SK-N-SH (cell line): ENCODE results near the gene CBFB. TPM values are rescaled to one million over a fixed set of nuclear protein-coding genes. Genes with fewer than 3 reads are reported as not detected.

Source experiments
- CTCF ChIA-PET: fragments of 300-600, 350-600 bp; formaldehyde crosslinking; extraction: SDS; loops from one replicate; lab custom pipeline; 2021; lab: Yijun Ruan, JAX
- POLR2A ChIA-PET: fragments of 350-600 bp; sonication (Branson Sonifier 250); formaldehyde crosslinking; extraction: SDS; loops from one replicate; lab custom pipeline; 2020; ENCODE audit warnings: antibody characterized with exemption, inconsistent platforms; lab: Yijun Ruan, JAX
- DNase-seq: peaks from one replicate; pipeline ENCODE4 v3.0.0; 2012
- H2AFZ ChIP-seq: fragments of 200-600 bp; sonication (generic); 2 replicates; pipeline ENCODE4 v1.8.1; 2016; ENCODE audit warnings: antibody characterized with exemption, mild to moderate bottlenecking, low read depth
- H3F3A ChIP-seq: fragments of 200-600 bp; sonication (generic); replicated peaks from 2 replicates; pipeline ENCODE3; 2016; ENCODE audit warnings: antibody characterized with exemption, mild to moderate bottlenecking; ENCODE audit not compliant: insufficient read depth
- H3K27ac ChIP-seq, 2 experiments: fragments of 200-500 bp in 1 of 2; fragments of 200-600 bp in 1 of 2; sonication (Bioruptor generic) in 1 of 2; sonication (generic), shearing (Covaris generic) in 1 of 2; 2 replicates each; pipeline versions ENCODE4 v1.5.1 to v1.6.1; 2014 to 2016; ENCODE audit warnings: low read depth in 2 of 2, inconsistent platforms in 1 of 2, low read length in 1 of 2, mild to moderate bottlenecking in 1 of 2, mixed read lengths in 1 of 2
- H3K27me3 ChIP-seq: fragments of 200-600 bp; sonication (generic), shearing (Covaris generic); 2 replicates; pipeline ENCODE4 v1.6.1; 2016; ENCODE audit warnings: mixed run types; ENCODE audit not compliant: insufficient read depth
- H3K36me3 ChIP-seq, 2 experiments: fragments of 200-500 bp in 1 of 2; fragments of 200-600 bp in 1 of 2; sonication (Bioruptor generic) in 1 of 2; sonication (generic) in 1 of 2; replicated peaks in 1 of 2; 2 replicates each; pipeline versions ENCODE3 to v1.5.1; 2014 to 2016; ENCODE audit warnings: low read length in 1 of 2, mild to moderate bottlenecking in 1 of 2; ENCODE audit not compliant: insufficient read depth in 2 of 2, control insufficient read depth in 1 of 2
- H3K4me1 ChIP-seq, 2 experiments: fragments of 200-500 bp in 1 of 2; fragments of 200-600 bp in 1 of 2; sonication (Bioruptor generic) in 1 of 2; sonication (generic), shearing (Covaris generic) in 1 of 2; 2 replicates each; pipeline versions ENCODE4 v1.5.1 to v1.6.1; 2014 to 2016; ENCODE audit warnings: low read depth in 1 of 2, low read length in 1 of 2, mixed run types in 1 of 2; ENCODE audit not compliant: insufficient read depth in 2 of 2, control insufficient read depth in 1 of 2
- H3K4me2 ChIP-seq: fragments of 200-600 bp; sonication (generic), shearing (Covaris generic); 2 replicates; pipeline ENCODE4 v1.6.1; 2017; ENCODE audit warnings: mixed run types
- H3K4me3 ChIP-seq, 2 experiments: fragments of 200-500 bp in 1 of 2; fragments of 200-600 bp in 1 of 2; sonication (Bioruptor generic) in 1 of 2; sonication (generic), shearing (Covaris generic) in 1 of 2; 2 replicates each; pipeline versions ENCODE4 v1.5.1 to v1.8.1; 2014 to 2016; ENCODE audit warnings: low read depth in 2 of 2, inconsistent platforms in 1 of 2, low read length in 1 of 2, mild to moderate bottlenecking in 1 of 2, mixed read lengths in 1 of 2, moderate library complexity in 1 of 2
- H3K79me2 ChIP-seq: fragments of 200-600 bp; sonication (generic); 2 replicates; pipeline ENCODE4 v1.8.1; 2017; ENCODE audit warnings: mild to moderate bottlenecking; ENCODE audit not compliant: insufficient read depth
- H3K9ac ChIP-seq: fragments of 200-600 bp; sonication (generic); 2 replicates; pipeline ENCODE4 v1.6.1; 2017; ENCODE audit warnings: mixed run types
- H3K9me2 ChIP-seq: fragments of 200-600 bp; sonication (generic); 2 replicates; pipeline ENCODE4 v1.6.1; 2017; ENCODE audit warnings: mixed run types
- H3K9me3 ChIP-seq: fragments of 200-600 bp; sonication (generic); 2 replicates; pipeline ENCODE4 v1.6.1; 2017; ENCODE audit warnings: mixed run types, mild to moderate bottlenecking, moderate library complexity
- H4K20me1 ChIP-seq: fragments of 200-600 bp; sonication (generic); 2 replicates; pipeline ENCODE4 v1.6.1; 2017; ENCODE audit warnings: mild to moderate bottlenecking, mixed run types; ENCODE audit not compliant: insufficient read depth
- FOXJ3 ChIP-seq: sonication (generic); formaldehyde crosslinking; IDR thresholded peaks from 2 replicates; pipeline ENCODE4 v1.5.1; 2020; ENCODE audit warnings: mild to moderate bottlenecking, missing genetic modification reagents
- GABPA ChIP-seq: IDR thresholded peaks from 2 replicates; pipeline ENCODE4 v1.4.0; 2012; ENCODE audit warnings: low read depth, mild to moderate bottlenecking
- JUND ChIP-seq: IDR thresholded peaks from 2 replicates; pipeline ENCODE4 v1.4.0; 2012
- NFIC ChIP-seq: IDR thresholded peaks from 2 replicates; pipeline ENCODE4 v1.4.0; 2012; ENCODE audit warnings: borderline replicate concordance
- REST ChIP-seq: IDR thresholded peaks from 2 replicates; pipeline ENCODE4 v1.6.1; 2012; ENCODE audit warnings: mild to moderate bottlenecking, low read depth, low read length, moderate library complexity
- RFX5 ChIP-seq: IDR thresholded peaks from 2 replicates; pipeline ENCODE4 v1.6.1; 2012; ENCODE audit warnings: mild to moderate bottlenecking, improper control_type of control experiment, low read length
- SMC3 ChIP-seq: IDR thresholded peaks from 2 replicates; pipeline ENCODE4 v1.6.1; 2012; ENCODE audit warnings: low read depth, low read length, improper control_type of control experiment
- TAF1 ChIP-seq: IDR thresholded peaks from 2 replicates; pipeline ENCODE4 v1.6.1; 2012; ENCODE audit warnings: low read depth, mild to moderate bottlenecking, low read length, moderate library complexity, borderline replicate concordance
- TEAD4 ChIP-seq: IDR thresholded peaks from 2 replicates; pipeline ENCODE4 v1.4.0; 2012; ENCODE audit warnings: mild to moderate bottlenecking, borderline replicate concordance; ENCODE audit not compliant: insufficient read depth
- USF2 ChIP-seq: fragments of 150-350 bp; IDR thresholded peaks from 2 replicates; pipeline ENCODE4 v1.6.1; 2017; ENCODE audit warnings: antibody characterized with exemption, low read length, low read depth, borderline replicate concordance
- YY1 ChIP-seq: IDR thresholded peaks from 2 replicates; pipeline ENCODE4 v1.4.0; 2012; ENCODE audit warnings: low read depth, mild to moderate bottlenecking
- WGBS: methylation state at CpG from one replicate; pipeline ENCODE4 v1.1.6; 2017; ENCODE audit warnings: low lambda C conversion rate; 5-methylcytosine and 5-hydroxymethylcytosine counted together
- polyA plus RNA-seq, 3 experiments: library from polyadenylated mRNA; depleted of rRNA; stranded (reverse); fragments of >200 nt; gene quantifications; 2 replicates each; pipeline ENCODE4 v1.2.3, GENCODE V29; 2012
- TF ChIP-seq, protein P1 (sequence below): IDR thresholded peaks from 2 replicates; pipeline ENCODE4 v1.4.0; 2012; ENCODE audit warnings: low read depth, borderline replicate concordance
- TF ChIP-seq, protein P2 (sequence below): fragments of 200-600 bp; sonication (generic); IDR thresholded peaks from 2 replicates; pipeline ENCODE4 v1.6.1; 2017; ENCODE audit warnings: antibody characterized with exemption, mild to moderate bottlenecking, moderate library complexity

Gene CBFB
- polyA plus RNA-seq, 1 of the 3 experiments (the other 2 are of a cell fraction): 40.1 TPM

DNA sequence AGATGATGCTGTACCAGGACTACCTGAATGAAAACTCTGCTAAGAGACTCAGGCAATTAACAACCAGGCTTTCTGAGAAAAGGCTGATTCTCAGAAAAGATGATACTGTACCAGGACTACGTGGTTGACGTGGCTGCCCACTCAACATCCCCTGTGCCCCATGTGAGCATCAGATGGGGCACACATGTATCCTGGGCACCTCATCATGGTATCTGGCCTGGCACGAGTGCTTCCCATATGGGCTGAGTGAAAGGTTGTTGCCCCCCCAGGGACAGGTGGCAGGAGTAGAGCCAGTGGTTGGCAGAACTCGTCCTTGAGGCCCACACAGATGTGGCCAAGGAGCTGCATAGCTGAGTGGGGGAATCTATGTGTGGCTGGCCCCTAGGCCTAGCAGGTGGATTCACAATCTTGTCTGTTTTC, 44.0 kb upstream of the CBFB start:
- Histone ChIP-seq H3K27me3 (no peaks in the 10 kb centered on the region), H3K9me3 (no peaks in the 10 kb centered on the region), H3K36me3 (no peaks in the 10 kb centered on the region), H3K4me2 (no peak overlapping the region), H2AFZ (no peak overlapping the region), H4K20me1 (no peaks in the 10 kb centered on the region), H3K4me1 (no peaks in the 10 kb centered on the region), H3K4me3 (no peak overlapping the region), H3K79me2 (no peaks in the 10 kb centered on the region), H3K9me2 (no peaks in the 10 kb centered on the region), H3K9ac (no peak overlapping the region), H3K27ac (no peak overlapping the region), H3F3A (no peaks in the 10 kb centered on the region)
- CTCF ChIA-PET: interaction anchor here (0.9 to 2.2 kb wide), 3 partner anchors 90 to 175 kb away, joined by 3 to 13 read pairs (median 4); partner anchors contain the start of genes FBXL8 and TRADD
- POLR2A ChIA-PET: no interaction called here
- no peak for DNase-seq
- no peak for TF ChIP-seq GABPA
- TF ChIP-seq NFIC: no peak
- TF ChIP-seq, protein P1, sequence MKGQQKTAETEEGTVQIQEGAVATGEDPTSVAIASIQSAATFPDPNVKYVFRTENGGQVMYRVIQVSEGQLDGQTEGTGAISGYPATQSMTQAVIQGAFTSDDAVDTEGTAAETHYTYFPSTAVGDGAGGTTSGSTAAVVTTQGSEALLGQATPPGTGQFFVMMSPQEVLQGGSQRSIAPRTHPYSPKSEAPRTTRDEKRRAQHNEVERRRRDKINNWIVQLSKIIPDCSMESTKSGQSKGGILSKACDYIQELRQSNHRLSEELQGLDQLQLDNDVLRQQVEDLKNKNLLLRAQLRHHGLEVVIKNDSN: no peak
- TF ChIP-seq FOXJ3: no peak
- TF ChIP-seq SMC3: no peak
- no peak for TF ChIP-seq YY1
- no peak for TF ChIP-seq TAF1
- TF ChIP-seq RFX5: no peak
- TF ChIP-seq TEAD4: no peak
- 86% methylated on average over 3 of the region's 4 CpGs for WGBS

DNA sequence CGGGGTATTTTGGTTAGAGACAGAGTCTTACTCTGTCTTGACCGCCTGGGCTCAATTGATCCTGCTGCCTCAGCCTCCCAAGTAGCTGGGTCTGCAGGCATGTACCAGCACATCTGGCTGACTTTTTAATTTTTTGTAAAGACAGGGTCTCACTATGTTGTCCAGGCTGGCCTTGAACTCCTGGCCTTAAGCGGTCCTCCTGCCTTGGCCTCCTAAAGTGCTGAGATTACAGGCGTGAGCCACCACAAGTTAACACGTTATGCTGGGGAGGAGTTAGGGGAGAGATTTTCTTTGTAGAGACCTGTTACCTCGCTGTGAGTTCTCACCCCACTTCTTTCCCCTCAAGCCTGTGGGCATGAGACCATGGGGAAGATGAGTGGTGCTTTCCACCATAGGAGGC, 42.4 kb upstream of the CBFB start:
- no peak for DNase-seq
- H3F3A ChIP-seq: no peaks in the 10 kb centered on the region
- TF ChIP-seq, protein P1: no peak
- TF ChIP-seq, protein P2, sequence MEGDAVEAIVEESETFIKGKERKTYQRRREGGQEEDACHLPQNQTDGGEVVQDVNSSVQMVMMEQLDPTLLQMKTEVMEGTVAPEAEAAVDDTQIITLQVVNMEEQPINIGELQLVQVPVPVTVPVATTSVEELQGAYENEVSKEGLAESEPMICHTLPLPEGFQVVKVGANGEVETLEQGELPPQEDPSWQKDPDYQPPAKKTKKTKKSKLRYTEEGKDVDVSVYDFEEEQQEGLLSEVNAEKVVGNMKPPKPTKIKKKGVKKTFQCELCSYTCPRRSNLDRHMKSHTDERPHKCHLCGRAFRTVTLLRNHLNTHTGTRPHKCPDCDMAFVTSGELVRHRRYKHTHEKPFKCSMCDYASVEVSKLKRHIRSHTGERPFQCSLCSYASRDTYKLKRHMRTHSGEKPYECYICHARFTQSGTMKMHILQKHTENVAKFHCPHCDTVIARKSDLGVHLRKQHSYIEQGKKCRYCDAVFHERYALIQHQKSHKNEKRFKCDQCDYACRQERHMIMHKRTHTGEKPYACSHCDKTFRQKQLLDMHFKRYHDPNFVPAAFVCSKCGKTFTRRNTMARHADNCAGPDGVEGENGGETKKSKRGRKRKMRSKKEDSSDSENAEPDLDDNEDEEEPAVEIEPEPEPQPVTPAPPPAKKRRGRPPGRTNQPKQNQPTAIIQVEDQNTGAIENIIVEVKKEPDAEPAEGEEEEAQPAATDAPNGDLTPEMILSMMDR: no peak
- TF ChIP-seq FOXJ3: no peak
- no peak for TF ChIP-seq REST
- TF ChIP-seq RFX5: no peak
- TF ChIP-seq USF2: no peak
- TF ChIP-seq TEAD4: no peak
- TF ChIP-seq JUND: no peak
- TF ChIP-seq, all 33 proteins: peak for 0
- Histone ChIP-seq H3K9me3 (no peaks in the 10 kb centered on the region), H3K36me3 (no peaks in the 10 kb centered on the region), H3K4me3 (no peak overlapping the region), H3K4me2 (no peak overlapping the region), H4K20me1 (no peaks in the 10 kb centered on the region), H3K27ac (no peak overlapping the region), H3K79me2 (no peaks in the 10 kb centered on the region), H2AFZ (no peak overlapping the region), H3K9me2 (no peaks in the 10 kb centered on the region), H3K4me1 (no peaks in the 10 kb centered on the region), H3K27me3 (no peaks in the 10 kb centered on the region), H3K9ac (no peak overlapping the region)
- ChIA-PET POLR2A (no interaction called here), CTCF (interaction anchor here (1.8 to 2.2 kb wide), 2 partner anchors 114 to 169 kb away, joined by 6 to 13 read pairs; no protein-coding TSS in a partner anchor)
- 91% methylated on average over 6 of the region's 6 CpGs for WGBS
